ENCODE results near the gene PLA2G6. TPM values are rescaled to one million over a fixed set of nuclear protein-coding genes. Genes with fewer than 3 reads are reported as not detected.

The PLA2G6 gene
- total RNA-seq, 1 experiment from 2014 or later, result 24.1 TPM

- Mint-ChIP-seq H3K27ac (no peak overlapping the region), H3K27me3 (ENCODE audit: low read depth) (peaks cover 3% of the 10 kb centered on the region; the same call in 1 of the 2 replicates), H3K9me3 (no peaks in the 10 kb centered on the region), H3K36me3 (ENCODE audit: insufficient read depth in 1 of 3, low read depth in 3 of 3) (peaks cover 0 to 7% (median 0%) of the 10 kb centered on the region in 3 experiments; a peak in 3 of 7 replicates), H3K4me1 (peaks cover 20 to 31% of the 10 kb centered on the region in 2 experiments), H3K4me3 (no peak overlapping the region; a peak in 1 of 5 replicates)
- Histone ChIP-seq H3K4me2 (ENCODE audit: insufficient read depth, insufficient read length, low read length) (no peak overlapping the region), H3K56ac (ENCODE audit: insufficient read length, low read depth, low read length) (no peak overlapping the region), H3K4me1 (ENCODE audit: insufficient read depth, low read length) (peaks cover 4% of the 10 kb centered on the region), H2BK5ac (ENCODE audit: insufficient read length, low read length) (no peak overlapping the region), H3K9ac (ENCODE audit: extremely low read depth, insufficient read length, low read length) (no peak overlapping the region), H3K79me2 (ENCODE audit: insufficient read depth, low read length) (no peaks in the 10 kb centered on the region), H3K9me3 (ENCODE audit: control insufficient read depth, low read depth, low read length) (no peaks in the 10 kb centered on the region), H3K4ac (ENCODE audit: low read depth, low read length) (no peak overlapping the region), H3K27ac (ENCODE audit: insufficient read length, low read depth, low read length) (no peak overlapping the region), H3T11ph (ENCODE audit: low read length) (no peak overlapping the region), H3K79me1 (ENCODE audit: insufficient read depth, low read depth, low read length, poor library complexity, severe bottlenecking) (no peaks in the 10 kb centered on the region), H3K27me3 (ENCODE audit: insufficient read depth, low read length) (no peaks in the 10 kb centered on the region), H3K23ac (ENCODE audit: insufficient read length, low read depth, low read length) (no peak overlapping the region), H2BK15ac (ENCODE audit: low read depth, low read length) (no peak overlapping the region), H3K23me2 (ENCODE audit: insufficient read length, low read depth, low read length, poor library complexity, severe bottlenecking) (no peaks in the 10 kb centered on the region), H2AK5ac (ENCODE audit: insufficient read length, low read length) (no peak overlapping the region), H4K91ac (ENCODE audit: insufficient read length, low read depth, low read length) (no peak overlapping the region), H4K5ac (ENCODE audit: insufficient read length, low read depth, low read length) (no peak overlapping the region), H2BK12ac (ENCODE audit: insufficient read length, low read depth, low read length) (no peak overlapping the region), H3K14ac (ENCODE audit: insufficient read depth, low read length) (no peak overlapping the region; the same call in 1 of the 2 replicates), H4K20me1 (ENCODE audit: control insufficient read depth, insufficient read depth, insufficient read length) (no peaks in the 10 kb centered on the region), H2AFZ (ENCODE audit: low read length) (no peak overlapping the region), H2BK120ac (ENCODE audit: low read depth, low read length, poor library complexity, severe bottlenecking) (no peak overlapping the region), H2BK20ac (ENCODE audit: low read depth, low read length, poor library complexity, severe bottlenecking) (no peak overlapping the region), H3K18ac (ENCODE audit: insufficient read length, low read depth, low read length) (no peak overlapping the region), H4K8ac (replicated peaks; ENCODE audit: insufficient read length, low read depth, low read length) (no peak overlapping the region)
- WGBS (ENCODE audit: extremely low coverage, insufficient read length, low lambda C conversion rate), result no CpG with 5 or more reads among the region's 17 CpGs
- no peak for DNase-seq
- TF ChIP-seq CTCF (conservative IDR thresholded peaks at IDR 0.05), result no peak
Measured at GRCh38 chr22:38175206-38176118, 6.2 kb downstream of the PLA2G6 start.

Measured in H9 (cell line).